Endothelial cell of umbilical vein (primary cell): ENCODE data around the gene ATP10B. TPM values are rescaled to one million over a fixed set of nuclear protein-coding genes. Genes with fewer than 3 reads are reported as not detected.

Experiments
- BruUV-seq: library from RNA; stranded (reverse); fragments of 400-500 nt; replicated peaks from 2 replicates; lab custom pipeline; 2021; lab: Mats Ljungman, UMichigan
- CTCF ChIA-PET: fragments of 300-600, 350-600 bp; sonication (Branson Sonifier 250); formaldehyde crosslinking; loops from one replicate; lab custom pipeline; 2021; ENCODE audit warnings: antibody characterized with exemption, inconsistent platforms; lab: Charles Lee
- POLR2A ChIA-PET: fragments of 300-600, 350-600 bp; sonication (Branson Sonifier 250); formaldehyde crosslinking; loops from one replicate; lab custom pipeline; 2021; ENCODE audit warnings: antibody characterized with exemption, inconsistent platforms; lab: Charles Lee
- DNase-seq: peaks from one replicate; pipeline ENCODE4 v3.0.0-alpha.2; 2011; ENCODE audit warnings: low read depth, low spot score
- FAIRE-seq: peaks from 2 replicates; lab custom pipeline; 2011; peaks lifted over from hg19 to GRCh38; lab: Jason Lieb, UNC
- H2AFZ ChIP-seq: 2 replicates; pipeline ENCODE4 v1.6.0; 2012; ENCODE audit warnings: low read depth, low read length, control low read depth, inconsistent platforms
- H3K27ac ChIP-seq: 2 replicates; pipeline ENCODE4 v1.5.1; 2011; ENCODE audit warnings: low read depth, mild to moderate bottlenecking, control low read depth, low read length, moderate library complexity; ENCODE audit not compliant: insufficient read depth
- H3K27me3 ChIP-seq, 2 experiments: 2 replicates each; pipeline versions ENCODE4 v1.6.0 to v1.6.1; 2011; ENCODE audit warnings: low read length in 2 of 2, mixed read lengths in 1 of 2; ENCODE audit not compliant: control insufficient read depth in 2 of 2, insufficient read depth in 2 of 2
- H3K36me3 ChIP-seq, 2 experiments: 2 replicates in 1 of 2; 3 replicates in 1 of 2; pipeline ENCODE4 v1.5.1; 2011; ENCODE audit warnings: low read length in 2 of 2, mild to moderate bottlenecking in 1 of 2, moderate library complexity in 1 of 2; ENCODE audit not compliant: control insufficient read depth in 2 of 2, insufficient read depth in 2 of 2; ENCODE audit errors: extremely low read depth in 1 of 2
- H3K4me1 ChIP-seq: 3 replicates; pipeline ENCODE4 v1.5.1; 2011; ENCODE audit warnings: mild to moderate bottlenecking, low read length; ENCODE audit not compliant: control insufficient read depth, insufficient read depth; ENCODE audit errors: extremely low read depth
- H3K4me2 ChIP-seq: 2 replicates; pipeline ENCODE4 v1.6.1; 2011; ENCODE audit warnings: low read length, control low read depth, mixed read lengths; ENCODE audit not compliant: insufficient read depth
- H3K4me3 ChIP-seq, 3 experiments: fragments of 200-600 bp in 1 of 3; sonication (generic), shearing (Covaris generic) in 1 of 3; replicated peaks in 1 of 3; 2 replicates each; pipeline ENCODE4 v1.5.1; 2011 to 2016; ENCODE audit warnings: control low read depth in 3 of 3, low read length in 3 of 3, mild to moderate bottlenecking in 2 of 3, inconsistent platforms in 1 of 3, low read depth in 1 of 3, moderate library complexity in 1 of 3; ENCODE audit not compliant: insufficient read depth in 1 of 3
- H3K79me2 ChIP-seq: 2 replicates; pipeline ENCODE4 v1.6.0; 2012; ENCODE audit warnings: low read length, inconsistent platforms; ENCODE audit not compliant: control insufficient read depth, insufficient read depth
- H3K9ac ChIP-seq: replicated peaks from 2 replicates; pipeline ENCODE3; 2011; ENCODE audit warnings: low read length, control low read depth; ENCODE audit not compliant: insufficient read depth; ENCODE audit errors: extremely low read depth
- H3K9me1 ChIP-seq: replicated peaks from 3 replicates; pipeline ENCODE4 v1.6.0; 2011; ENCODE audit warnings: mild to moderate bottlenecking, low read length; ENCODE audit not compliant: control insufficient read depth, insufficient read depth; ENCODE audit errors: extremely low read depth
- H3K9me3 ChIP-seq: replicated peaks from 2 replicates; pipeline ENCODE4 v1.5.1; 2012; ENCODE audit warnings: low read length, inconsistent platforms; ENCODE audit not compliant: control insufficient read depth, insufficient read depth
- H4K20me1 ChIP-seq: replicated peaks from 2 replicates; pipeline ENCODE3; 2011; ENCODE audit warnings: mild to moderate bottlenecking, low read length; ENCODE audit not compliant: control insufficient read depth, insufficient read depth; ENCODE audit errors: extremely low read depth
- CTCF ChIP-seq, 2 donors: IDR thresholded peaks; 1 replicate in 1 of 2; 2 replicates in 1 of 2; pipeline ENCODE4 v1.5.1; 2011; ENCODE audit warnings: low read length in 2 of 2, mild to moderate bottlenecking in 2 of 2, moderate library complexity in 2 of 2, control low read depth in 1 of 2, inconsistent platforms in 1 of 2, low read depth in 1 of 2; ENCODE audit not compliant: insufficient read depth in 1 of 2; ENCODE audit errors: extremely low read depth in 1 of 2
- EZH2 ChIP-seq: IDR thresholded peaks from 2 replicates; pipeline ENCODE4 v1.6.1; 2012; ENCODE audit warnings: borderline replicate concordance, low read depth, mild to moderate bottlenecking, moderate library complexity, low read length, inconsistent platforms; ENCODE audit not compliant: severe bottlenecking
- FOS ChIP-seq: IDR thresholded peaks from 2 replicates; pipeline ENCODE4 v1.6.1; 2011; ENCODE audit warnings: mild to moderate bottlenecking, low read length, moderate library complexity, borderline replicate concordance; ENCODE audit not compliant: insufficient read depth
- GATA2 ChIP-seq: IDR thresholded peaks from 2 replicates; pipeline ENCODE4 v1.7.0; 2011; ENCODE audit warnings: low read depth, mild to moderate bottlenecking, moderate library complexity, mixed read lengths, low read length; ENCODE audit not compliant: insufficient read length, insufficient read depth
- JUN ChIP-seq: IDR thresholded peaks from 2 replicates; pipeline ENCODE4 v1.6.1; 2011; ENCODE audit warnings: borderline replicate concordance, low read depth; ENCODE audit not compliant: insufficient read length, insufficient read depth
- MAX ChIP-seq: IDR thresholded peaks from 2 replicates; pipeline ENCODE4 v1.6.1; 2011; ENCODE audit not compliant: insufficient read depth, insufficient read length
- MYC ChIP-seq: IDR thresholded peaks from one replicate; pipeline ENCODE4 v1.6.1; 2011; ENCODE audit warnings: mild to moderate bottlenecking, low read depth, low read length
- POLR2A ChIP-seq: IDR thresholded peaks from 2 replicates; pipeline ENCODE4 v1.6.1; 2012; ENCODE audit warnings: low read depth, mild to moderate bottlenecking, control low read depth, low read length
- POLR2AphosphoS5 ChIP-seq: IDR thresholded peaks from 2 replicates; pipeline ENCODE4 v1.6.1; 2012; ENCODE audit warnings: low read depth, mild to moderate bottlenecking, control low read depth, low read length, moderate library complexity; ENCODE audit not compliant: insufficient read depth
- dilution Hi-C: fragments of 300-500 bp; cut with MboI; formaldehyde crosslinking; loops from one replicate; pipeline ENCODE4 v1.15.0; 2019; ENCODE audit warnings: low sequenced_read_pairs; ENCODE audit not compliant: extremely low pct_ligation_motif_present
- intact Hi-C: fragments of 100-400 bp; cut with micrococcal nuclease; formaldehyde crosslinking; loops from one replicate; pipeline ENCODE4 v1.10.0; 2022
- polyA plus RNA-seq, 4 experiments: library from polyadenylated mRNA; depleted of rRNA in 3 of 4; stranded (reverse) in 3 of 4; unstranded in 1 of 4; fragments of >200 nt; gene quantifications; 2 replicates each; pipeline versions ENCODE4 v1.2.1 to v1.2.3, GENCODE V29; 2011 to 2012; ENCODE audit warnings: missing spikeins in 1 of 4
- total RNA-seq: library from RNA; stranded (reverse); gene quantifications from 2 replicates; pipeline ENCODE4 v1.2.3, GENCODE V29; 2021

Gene ATP10B
- total and polyA plus RNA-seq, 2 donors (not counting 3 experiments of a cell fraction or from before 2014, with no cell fraction given): not detected

- H3K36me3 ChIP-seq: no peaks in the 10 kb centered on the region
- no TSS peak for BruUV-seq
- ChIA-PET CTCF (no interaction called here), POLR2A (no interaction called here)
- no peaks in the 10 kb centered on the region for H3K79me2 ChIP-seq
- FAIRE-seq (no peak), DNase-seq (no peak)
- H3K4me2 ChIP-seq: no peak overlapping the region
- H3K4me3 ChIP-seq: no peak overlapping the region
- H3K9ac ChIP-seq: no peak overlapping the region
- intact Hi-C loops (no loop called here), dilution Hi-C loops (no loop called here)
- no peaks in the 10 kb centered on the region for H4K20me1 ChIP-seq
- H3K9me3 ChIP-seq: no peaks in the 10 kb centered on the region
- no peaks in the 10 kb centered on the region for H3K9me1 ChIP-seq
- H3K4me1 ChIP-seq: no peaks in the 10 kb centered on the region
- no peak overlapping the region for H3K27ac ChIP-seq
- no peaks in the 10 kb centered on the region for H3K27me3 ChIP-seq
- H2AFZ ChIP-seq: no peak overlapping the region
- TF ChIP-seq MYC: no peak
- TF ChIP-seq FOS: no peak
- no peak for TF ChIP-seq POLR2A
- TF ChIP-seq MAX: no peak
- TF ChIP-seq GATA2: no peak
- no peak for TF ChIP-seq POLR2AphosphoS5
- TF ChIP-seq JUN: no peak
- no peak for TF ChIP-seq EZH2
- TF ChIP-seq CTCF (IDR thresholded peaks at IDR 0.05; ENCODE audit: extremely low read depth in 1 of 2, insufficient read depth in 1 of 2, low read depth in 1 of 2, low read length in 2 of 2): no peak
Observed at GRCh38 chr5:160846642-160847041, 5.4 kb downstream of the ATP10B start.
